UCSD-AML1 (cell line): ENCODE results near the gene CST9L.
"Not testable (repeated sequence)": the region's sequence is repeated elsewhere in the genome, so short reads cannot be mapped to it uniquely, and the experiment has no call there.

ENCODE experiments used
- DNase-seq: peaks from one replicate; lab custom pipeline; 2025; ENCODE audit not compliant: unreplicated experiment; lab: John Stamatoyannopoulos, UW

The CST9L gene

GRCh38 chr20:23586735-23587525 is 18.6 kb upstream of the CST9L start:
- no peak for DNase-seq

DNA sequence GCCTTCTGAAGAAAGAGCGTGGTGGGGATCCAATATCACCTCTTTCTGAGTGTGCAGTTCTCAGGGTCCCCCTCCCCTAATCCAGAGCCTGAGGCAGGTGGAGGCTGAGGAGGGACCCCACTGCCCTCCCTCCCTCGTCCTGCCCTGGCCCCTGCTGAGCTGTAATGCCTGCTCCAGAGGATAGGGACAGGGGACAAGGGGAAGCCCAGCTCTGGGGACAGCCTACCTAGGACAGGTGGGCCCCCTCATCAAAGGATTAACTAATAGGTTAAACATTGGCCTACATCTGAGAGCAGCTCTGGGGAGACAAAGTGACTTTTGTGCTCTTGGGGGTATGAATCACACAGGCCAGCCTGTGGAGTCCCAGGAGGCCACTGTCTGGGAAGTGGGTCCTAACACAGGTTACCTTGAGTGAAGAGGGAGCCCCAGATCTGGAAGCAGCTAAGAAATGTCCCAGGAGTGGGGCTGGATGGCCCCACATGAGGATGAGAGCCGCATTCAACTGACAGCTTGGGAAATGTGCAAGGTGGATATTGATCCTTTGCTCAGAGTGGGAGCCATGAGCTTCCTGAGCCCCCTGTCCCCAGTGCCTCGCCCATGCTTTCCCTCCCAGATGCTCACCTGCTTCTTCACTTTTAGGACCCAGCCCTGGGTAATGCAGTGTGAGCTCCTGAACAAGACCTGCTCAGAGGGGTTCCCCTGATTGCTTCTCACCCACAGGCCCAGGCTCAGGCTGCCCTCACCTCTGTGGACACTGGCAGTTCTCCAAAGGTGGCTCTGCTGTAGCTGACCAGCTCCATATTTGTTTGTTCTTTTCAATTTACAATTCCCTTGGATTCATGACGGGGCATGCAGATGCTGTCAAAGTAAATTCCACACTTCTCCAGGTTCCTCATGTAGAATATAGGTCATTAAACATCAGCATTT is 17.8 kb upstream of the CST9L start:
- no peak for DNase-seq

GRCh38 chr20:23585449-23585807 is 17.1 kb upstream of the CST9L start:
- no peak for DNase-seq

GRCh38 chr20:23584434-23585199 is 16.3 kb upstream of the CST9L start:
- no peak for DNase-seq

DNA sequence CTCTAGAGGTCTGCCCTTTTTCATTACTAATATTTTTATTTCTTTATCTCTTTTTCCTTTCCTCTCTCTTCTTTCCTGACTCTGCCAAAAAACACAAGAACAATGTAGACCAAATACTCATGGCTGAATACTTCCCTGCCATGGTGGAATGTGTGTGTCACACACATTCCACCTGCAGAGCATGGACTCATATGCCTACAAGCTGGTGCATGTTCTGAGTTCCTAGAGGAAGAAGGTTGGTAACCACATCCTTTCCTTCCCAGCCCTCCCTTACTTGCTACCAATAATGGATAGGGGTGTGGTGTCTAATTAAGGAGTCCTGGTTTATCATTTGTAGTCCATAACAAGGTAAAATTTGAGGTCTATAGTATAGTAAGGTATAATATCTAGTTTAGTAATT is 15.2 kb upstream of the CST9L start:
- DNase-seq, result no peak

- no peak for DNase-seq
Measured at GRCh38 chr20:23582293-23582692, 14.0 kb upstream of the CST9L start.

DNA sequence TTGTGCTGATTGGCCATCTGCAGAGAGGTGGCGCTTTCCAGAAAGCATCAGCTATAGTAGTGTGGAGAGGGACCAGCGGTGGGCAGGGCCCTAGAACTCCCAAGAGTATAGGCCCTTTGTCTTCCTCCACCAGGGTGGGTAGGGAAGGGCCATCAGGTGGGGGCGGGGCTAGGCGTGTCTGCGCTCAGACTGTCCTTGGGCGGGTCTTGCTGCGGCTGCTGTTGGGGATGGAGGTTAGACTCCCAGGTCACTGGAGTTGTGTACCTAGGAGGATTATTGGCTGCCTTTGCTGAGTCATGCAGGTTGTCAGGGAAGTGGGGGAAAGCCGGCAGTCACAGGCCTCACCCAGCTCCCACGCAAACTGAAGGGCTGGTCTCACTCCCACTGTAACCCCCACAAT is 13.5 kb upstream of the CST9L start:
- DNase-seq, result not testable (repeated sequence)

GRCh38 chr20:23574977-23575376 is 6.7 kb upstream of the CST9L start:
- no peak for DNase-seq

DNA sequence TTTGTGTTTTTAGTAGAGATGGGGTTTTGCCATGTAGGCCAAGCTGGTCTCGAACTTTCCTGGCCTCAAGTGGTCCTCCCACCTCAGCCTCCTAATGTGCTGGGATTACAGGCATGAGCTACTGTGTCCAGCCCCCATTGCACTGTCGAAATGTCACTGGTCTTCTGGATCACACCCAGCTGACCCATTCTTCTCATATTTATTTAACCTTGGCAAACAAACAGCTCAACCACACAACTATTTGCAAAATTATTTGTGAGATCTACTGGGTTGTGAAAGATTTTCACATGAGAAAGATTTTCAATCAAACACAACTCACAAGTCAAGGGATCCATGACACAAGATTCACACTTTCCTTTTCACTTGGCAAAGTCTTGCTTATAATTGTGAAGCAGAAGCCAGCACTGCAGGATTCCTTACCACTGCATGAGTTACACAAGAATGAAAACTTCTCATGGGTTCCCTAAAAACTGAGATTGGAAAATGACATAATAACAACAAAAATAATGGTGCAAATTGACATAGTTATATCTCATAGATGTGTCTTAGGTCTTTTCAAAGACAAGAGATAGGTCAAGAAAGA is 2.0 kb upstream of the CST9L start:
- DNase-seq, result no peak

GRCh38 chr20:23569570-23569969 is 1.3 kb upstream of the CST9L start:
- DNase-seq, result no peak

- no peak for DNase-seq
Measured at GRCh38 chr20:23568971-23569330, 667 bp upstream of the CST9L start.

GRCh38 chr20:23566199-23566932 is 1.9 kb downstream of the CST9L start:
- no peak for DNase-seq

GRCh38 chr20:23565503-23566045 is 2.7 kb downstream of the CST9L start:
- no peak for DNase-seq

DNA sequence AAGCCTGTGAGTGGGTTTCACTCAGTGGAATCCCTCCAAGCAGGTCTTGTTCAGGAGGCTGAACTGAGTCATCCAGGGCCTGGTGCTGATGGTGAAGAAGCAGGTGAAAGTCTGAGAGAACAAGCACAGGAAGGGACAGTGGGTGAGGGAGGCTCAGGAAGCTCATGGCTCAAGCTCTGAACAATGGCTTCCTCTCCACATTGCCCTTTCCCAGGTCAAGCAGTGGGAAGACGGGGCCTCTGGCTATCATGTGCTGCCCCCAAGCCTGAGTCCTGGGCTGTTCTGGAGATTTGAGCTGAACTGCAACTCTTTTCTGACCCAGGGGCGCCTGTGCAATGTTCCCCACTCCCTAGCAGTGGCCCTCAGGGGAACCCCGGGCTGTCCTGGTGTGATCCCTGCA is 3.4 kb downstream of the CST9L start:
- no peak for DNase-seq

DNA sequence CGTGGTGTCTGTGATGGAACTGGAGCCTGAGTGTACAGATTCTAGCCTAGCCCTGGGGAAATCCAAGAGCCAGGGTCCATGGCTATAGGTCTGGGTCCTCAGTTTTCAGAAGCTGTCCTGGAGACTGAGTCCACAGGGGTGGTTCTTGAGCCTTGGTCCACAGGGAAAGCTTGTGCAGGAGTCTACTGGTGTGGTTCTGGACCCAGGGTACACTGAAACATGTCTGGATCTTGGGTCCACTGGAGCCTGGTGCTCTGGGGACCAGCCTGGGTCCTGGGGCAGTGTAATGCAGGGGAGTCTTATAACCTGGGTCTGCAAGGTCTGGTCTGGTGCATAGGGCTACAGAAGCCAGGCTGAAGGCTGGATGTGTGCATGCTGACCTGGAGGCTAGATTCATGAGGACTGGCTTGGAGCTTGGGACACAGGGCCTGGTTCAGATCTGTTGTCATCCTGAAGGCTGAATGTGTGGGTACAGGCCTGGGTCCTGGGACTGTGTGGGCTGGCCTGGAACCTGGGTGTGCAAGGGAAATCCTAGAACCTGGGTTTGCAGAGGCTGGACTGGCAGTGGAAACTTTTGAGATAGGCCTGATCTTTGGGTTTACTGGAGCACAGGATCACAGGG is 5.5 kb downstream of the CST9L start:
- no peak for DNase-seq

DNA sequence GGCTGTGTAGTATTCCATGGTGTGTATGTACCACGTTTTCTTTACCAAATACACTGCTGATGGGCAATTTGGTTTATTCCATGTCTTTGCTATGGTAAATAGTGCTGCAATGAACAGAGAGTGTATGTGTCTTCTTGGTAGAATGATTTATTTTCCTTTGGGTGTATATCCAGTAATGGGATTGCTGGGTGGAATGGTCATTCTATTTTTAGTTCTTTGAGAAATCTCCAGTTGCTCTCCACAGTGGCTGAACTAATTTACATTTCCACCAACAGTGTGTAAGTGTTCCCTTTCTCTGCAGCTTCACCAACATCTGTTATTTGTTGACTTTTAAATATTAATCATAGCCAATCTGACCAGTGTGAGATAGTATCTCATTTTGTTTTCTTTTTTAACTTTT is 13.9 kb downstream of the CST9L start:
- DNase-seq, result no peak

DNA sequence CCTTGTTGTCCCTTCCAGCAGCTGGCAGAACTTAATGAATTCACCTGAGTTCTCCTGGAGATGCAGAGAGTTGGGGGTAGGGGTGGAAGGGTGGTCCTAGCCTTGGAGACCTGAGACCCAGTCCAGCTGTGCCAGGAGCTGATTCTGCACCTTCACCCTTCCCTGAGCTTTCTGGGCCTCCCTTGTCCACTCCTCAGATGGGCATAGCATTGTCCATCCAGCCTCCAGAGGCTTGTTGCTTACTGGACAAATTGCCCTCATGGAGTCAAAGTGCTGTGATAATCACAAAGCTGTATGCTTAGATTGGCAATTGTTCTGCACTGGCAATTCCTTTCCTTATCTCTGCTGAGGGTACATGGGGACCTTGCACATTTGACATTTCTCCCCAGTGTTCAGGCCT is 16.5 kb downstream of the CST9L start:
- no peak for DNase-seq

DNA sequence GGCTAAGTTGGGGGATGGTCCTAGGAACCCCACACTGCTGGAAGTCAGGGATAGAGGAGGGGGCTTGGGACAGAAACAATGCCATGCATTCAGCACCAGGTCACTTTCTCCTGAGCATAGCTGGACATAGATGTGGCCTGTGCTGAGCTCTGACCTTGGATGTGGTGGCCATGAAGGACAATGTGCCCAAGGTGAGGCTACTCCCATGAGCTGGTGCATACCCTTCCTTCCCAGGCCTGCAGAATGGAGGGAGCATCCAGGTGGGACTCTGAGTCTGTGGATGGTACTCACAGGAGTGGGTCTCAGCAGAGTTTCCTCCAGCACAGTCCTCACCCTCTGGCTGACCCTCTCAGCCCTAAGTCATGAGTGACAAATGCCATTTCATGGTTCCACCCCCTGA is 16.9 kb downstream of the CST9L start:
- no peak for DNase-seq

- DNase-seq, result no peak
Measured at GRCh38 chr20:23550227-23550626, 18.1 kb downstream of the CST9L start.

GRCh38 chr20:23548408-23548807 is 19.9 kb downstream of the CST9L start:
- DNase-seq, result no peak
